Measurements from ENCODE around the gene ERRFI1.

Gene ERRFI1

DNA sequence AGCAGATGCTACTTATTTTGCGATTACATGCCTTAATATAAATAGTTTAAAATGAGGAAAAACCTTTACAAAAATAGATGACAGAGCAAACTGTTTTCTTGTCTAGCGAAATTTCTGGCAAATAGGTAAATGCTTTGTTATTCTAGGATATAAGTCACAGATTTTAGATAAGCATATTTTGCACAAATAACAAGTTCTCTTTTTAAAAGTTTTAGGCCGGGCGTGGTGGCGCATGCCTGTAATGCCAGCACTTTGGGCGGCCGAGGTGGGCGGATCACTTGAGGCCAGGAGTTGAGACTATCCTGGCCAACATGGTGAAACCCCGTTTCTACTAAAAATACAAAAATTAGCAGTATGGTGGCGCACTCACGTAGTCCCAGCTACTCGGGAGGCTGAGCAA is 20.3 kb upstream of the ERRFI1 start:
- no peak for DNase-seq (ENCODE audit: low read depth in 2 of 2, low spot score in 1 of 2)

DNA sequence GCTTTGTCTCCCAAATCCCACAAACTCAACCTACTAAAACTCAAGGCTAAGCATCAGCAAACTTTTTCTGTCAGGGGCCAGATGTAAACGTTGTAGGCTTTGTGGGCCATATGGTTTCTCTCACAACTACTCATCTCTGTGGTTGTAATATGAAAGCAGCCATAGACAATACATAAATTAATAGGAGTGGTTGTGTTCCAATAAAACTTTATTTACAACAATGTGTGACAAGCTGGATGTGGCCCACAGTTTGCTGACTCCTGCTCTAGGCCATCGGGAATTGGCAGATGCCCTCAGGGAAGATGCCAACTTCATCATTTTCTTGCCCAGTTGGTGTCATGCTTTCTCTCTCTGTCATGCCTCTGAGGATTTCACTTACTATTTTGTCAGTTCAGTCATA is 17.5 kb upstream of the ERRFI1 start:
- DNase-seq (ENCODE audit: low read depth in 2 of 2, low spot score in 1 of 2), result no peak

DNA sequence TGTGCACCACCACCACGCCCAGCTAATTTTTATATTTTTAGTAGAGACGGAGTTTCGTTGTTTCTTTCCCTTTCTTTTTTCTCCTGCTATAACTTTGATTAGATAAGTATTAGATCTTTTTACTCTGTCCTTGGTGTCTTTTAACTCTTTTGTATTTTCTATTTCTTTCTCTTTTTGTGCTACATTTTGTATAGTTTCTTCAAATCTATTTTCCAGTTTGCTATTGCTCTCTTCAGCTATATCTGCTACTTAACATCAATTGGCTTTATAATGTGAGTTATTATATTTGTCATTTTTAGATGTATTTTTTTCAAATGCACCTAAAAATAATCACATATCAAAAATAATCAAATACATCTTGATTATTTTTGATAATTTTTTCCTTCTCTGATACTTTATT is 16.0 kb upstream of the ERRFI1 start:
- DNase-seq (ENCODE audit: low read depth in 2 of 2, low spot score in 1 of 2), result no peak

DNA sequence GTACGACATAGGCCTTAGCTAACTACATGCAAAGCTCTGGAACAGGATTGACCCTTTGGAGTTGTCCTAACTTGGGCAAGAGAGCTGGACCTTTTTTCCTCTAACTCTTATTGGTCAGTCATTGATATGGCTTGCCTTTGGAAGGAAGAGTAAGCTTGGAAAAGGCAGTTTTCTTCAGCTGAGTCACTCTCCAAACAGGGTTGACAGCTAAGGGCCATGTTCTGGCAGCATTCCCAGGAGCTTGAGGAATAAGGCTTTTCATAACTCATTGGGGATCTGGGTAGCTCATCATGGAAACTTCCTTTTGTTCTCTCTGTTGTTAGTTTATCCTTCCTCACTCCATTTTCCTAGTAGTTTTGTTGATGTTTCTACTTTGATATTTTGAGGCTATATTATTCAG is 14.5 kb upstream of the ERRFI1 start:
- DNase-seq (ENCODE audit: low read depth in 2 of 2, low spot score in 1 of 2), result no peak

DNA sequence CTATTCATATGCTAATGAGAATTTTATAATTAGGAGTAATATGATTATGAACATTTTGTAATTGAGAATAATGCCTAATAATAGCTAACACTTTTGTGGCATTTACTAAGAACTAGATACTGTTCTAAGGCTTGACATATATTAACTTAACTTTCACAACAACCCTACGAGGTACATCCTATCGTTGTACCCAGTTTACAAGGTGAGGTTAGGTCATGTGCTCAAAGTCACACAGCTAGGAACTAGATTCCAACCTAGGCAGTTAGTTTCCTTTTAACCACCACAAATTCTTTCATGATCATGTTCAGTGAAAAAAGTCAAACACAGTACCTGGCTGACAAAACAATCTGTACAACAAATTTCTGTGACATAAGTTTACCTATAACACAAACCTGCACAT is 13.0 kb upstream of the ERRFI1 start:
- no peak for DNase-seq (ENCODE audit: low read depth in 2 of 2, low spot score in 1 of 2)

DNA sequence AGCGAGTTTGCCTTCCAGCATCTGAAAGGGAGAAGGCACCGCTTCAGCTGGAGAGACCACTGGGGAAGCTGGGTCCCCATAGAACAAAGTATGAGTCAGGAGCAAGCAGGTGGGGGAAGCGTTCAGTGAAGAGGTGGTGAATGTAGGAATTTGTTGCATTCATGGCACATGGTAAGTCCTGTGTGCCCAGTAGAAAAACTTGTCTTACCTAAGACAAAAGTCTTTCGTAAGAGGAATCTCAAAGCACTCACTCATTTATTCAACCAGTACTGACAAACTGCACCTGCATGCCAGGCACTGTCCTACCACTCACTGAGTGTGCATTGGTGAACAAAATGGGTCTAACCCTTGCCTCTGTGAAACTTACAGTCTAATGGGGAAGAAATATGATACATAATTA is 9.2 kb upstream of the ERRFI1 start:
- DNase-seq (ENCODE audit: low read depth in 2 of 2, low spot score in 1 of 2), result no peak

DNA sequence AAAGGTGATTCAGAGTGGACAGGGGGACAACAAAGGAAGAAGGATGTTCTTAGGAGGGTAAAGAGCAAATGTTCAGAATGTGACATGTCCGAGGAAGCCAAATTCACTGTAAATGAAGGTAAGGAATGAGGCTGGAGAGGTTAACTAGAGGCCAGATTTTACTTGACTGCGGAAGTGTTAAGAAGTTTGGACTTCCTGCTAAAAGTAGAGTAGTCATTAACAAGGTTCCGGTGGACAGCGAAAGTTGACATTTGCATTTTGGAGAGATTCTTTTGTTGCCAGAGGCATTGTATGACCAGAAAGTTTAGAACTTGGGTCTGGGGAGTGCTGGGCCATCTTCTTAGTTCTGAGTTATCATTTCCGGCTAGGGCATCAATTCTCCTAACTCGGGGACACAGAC is 7.2 kb upstream of the ERRFI1 start:
- no peak for DNase-seq (ENCODE audit: low read depth in 2 of 2, low spot score in 1 of 2)

DNA sequence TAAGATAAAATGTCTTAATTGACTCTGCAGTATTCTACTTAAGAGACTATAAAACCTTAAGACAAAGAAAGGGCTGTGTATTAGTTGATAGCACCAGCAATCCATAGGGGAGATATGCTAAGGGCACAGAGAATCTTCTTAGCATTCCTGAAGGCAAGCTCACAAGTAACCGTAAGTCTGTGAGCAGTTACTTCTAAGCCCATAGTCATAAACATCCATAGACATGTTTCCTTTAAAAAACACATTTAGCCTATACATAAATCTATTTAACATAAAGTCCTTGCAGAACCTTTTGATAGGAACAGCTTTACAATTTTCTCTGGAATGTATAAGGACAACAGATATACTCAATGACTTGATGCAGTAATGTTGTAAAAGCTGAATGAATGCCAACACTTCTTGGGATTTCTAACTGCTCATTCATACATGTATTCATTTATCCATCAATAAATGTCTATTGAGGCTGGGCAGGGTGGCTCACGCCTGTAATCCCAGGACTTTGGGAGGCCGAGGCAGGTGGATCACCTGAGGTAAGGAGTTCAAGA is 6.3 kb upstream of the ERRFI1 start:
- DNase-seq (ENCODE audit: low read depth in 2 of 2, low spot score in 1 of 2), result no peak

DNA sequence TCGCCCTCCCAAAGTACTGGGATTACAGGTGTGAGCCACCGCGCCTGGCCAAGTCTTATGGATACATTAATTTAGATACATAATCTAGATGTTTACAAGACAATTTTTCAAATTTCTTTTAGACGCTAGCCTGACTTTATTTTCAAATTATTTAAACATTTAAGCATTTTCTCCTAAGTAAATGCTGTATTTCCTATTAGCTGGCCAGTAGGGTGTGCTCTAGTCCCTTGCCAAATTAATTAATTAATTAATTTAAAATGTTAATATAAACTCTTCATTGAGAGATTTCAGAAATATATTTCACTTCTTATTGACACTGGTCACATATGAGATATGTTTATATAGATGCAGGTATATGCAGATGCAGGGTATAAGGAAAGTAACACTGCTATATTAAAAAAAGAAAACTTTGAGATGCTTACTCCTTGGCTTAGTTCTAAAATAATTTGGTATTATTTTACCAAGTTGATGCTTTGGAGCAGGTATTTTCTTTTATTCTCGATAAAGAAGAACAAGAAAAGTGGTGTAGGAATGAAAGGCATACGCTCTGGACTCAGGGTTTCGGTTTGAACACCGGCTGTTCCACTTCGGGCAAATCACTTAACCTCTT is 5.2 kb upstream of the ERRFI1 start:
- DNase-seq (ENCODE audit: low read depth in 2 of 2, low spot score in 1 of 2), result no peak

DNA sequence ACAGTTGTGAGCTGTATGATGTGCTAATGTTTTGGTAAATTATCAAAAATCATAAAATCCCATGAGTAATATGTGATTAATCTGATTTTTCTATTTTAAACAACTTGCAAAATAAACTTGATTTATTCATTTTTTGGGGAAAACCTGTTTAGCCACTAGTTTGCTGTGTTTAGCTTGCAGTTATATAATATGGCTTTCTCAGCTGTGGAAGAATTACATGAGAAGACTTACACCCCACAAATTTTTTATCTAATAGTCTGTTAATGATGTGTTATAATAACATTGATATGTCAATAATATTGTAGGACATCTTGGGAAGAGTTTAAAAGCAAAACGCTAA is 2.4 kb upstream of the ERRFI1 start:
- no peak for DNase-seq (ENCODE audit: low read depth in 2 of 2, low spot score in 1 of 2)

DNA sequence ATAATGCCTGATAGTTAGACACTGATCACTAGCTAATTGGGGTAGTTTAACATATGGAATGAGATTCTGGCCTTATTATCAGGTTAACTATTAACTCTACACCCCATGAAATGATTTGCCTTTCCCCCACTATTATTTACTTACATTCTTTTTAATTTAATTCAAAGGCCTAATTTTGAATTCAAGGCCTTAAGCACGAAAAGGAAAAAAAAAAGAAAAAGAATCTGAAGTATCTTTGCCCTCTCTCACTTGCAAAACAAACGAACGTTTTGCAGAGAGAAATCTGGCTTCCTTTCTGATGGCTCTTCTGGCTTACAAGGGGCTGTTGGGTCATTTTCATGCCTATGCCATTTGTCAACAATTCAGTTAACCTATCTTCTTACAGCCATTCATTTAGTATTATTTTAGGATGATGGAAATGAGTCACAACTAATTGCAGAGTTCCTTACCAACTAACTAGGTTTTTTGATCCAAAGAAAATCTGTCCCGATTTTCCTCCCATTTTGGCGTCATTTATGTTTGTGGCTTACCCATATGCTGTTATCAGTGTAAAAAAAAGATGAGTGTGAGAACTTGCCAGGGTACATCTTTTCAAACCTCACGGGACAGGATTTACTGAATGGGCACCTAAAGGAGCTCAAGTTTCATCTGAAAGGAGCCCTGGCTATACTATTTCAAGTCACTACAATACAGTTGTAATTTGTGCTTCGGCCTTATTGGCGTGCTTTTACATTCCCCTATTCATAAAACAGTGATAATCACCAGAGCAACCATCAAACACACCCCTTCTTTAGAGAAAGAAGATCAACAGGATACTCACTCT is 1.9 kb upstream of the ERRFI1 start:
- no peak for DNase-seq (ENCODE audit: low read depth in 2 of 2, low spot score in 1 of 2)

DNA sequence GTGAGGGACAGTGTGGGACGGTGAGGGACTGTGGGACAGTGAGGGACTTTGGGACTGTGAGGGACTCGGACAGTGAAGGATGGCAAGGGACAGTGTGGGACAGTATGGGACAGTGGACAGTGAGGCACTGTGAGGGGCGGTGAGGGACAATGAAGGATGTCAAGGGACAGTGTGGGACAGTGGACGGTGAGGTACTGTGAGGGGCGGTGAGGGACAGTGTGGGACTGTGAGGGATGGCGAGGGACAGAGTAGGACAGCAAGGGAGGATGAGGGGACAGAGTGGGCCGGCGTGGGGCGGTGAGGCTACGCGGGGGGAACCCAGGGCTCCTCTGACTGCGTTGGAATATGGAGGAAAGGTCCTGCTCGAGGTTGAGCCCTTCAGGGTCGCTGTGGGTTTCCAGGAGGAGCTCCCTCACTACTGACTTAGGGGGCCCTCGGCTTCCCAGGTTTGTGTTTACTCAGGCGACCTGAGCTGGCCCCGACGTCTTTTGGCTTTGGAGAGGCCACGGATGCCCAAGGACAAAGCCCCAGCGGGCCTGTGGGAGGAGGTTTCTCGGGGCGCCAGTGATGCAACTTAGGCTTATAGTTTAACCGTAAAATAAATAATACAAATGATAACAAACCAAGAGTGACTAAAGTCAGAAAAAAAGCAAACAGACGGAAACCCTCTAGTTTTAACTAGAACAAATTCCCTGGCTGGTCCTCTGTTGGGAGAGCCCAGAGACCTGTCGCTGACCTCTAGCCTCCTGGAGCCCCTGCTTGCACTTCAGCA is 1.1 kb upstream of the ERRFI1 start:
- DNase-seq (ENCODE audit: low read depth in 2 of 2, low spot score in 1 of 2), result no peak

DNA sequence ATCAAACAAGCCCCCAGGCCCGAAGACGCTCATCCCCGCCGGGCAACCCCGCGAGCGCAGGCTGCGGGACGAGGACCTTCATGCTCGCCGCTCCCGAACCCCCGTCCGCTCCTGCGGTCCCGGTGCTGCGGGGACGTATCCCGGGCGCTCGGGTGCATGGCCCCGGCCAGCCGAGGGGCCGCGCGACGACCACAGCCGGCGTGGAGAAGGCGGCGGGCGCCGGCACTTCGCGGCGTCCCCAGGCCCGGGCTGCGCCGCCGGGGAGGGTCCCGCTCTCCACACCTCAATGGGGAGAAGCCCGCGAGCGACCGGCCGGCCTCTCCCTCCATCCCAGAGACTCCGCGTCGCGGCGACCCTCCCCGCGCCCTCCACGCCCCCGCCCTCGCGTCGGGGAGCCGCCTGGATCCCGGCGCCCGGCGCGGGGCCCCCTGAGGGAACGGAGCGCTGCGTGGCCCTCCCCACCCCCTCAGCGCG is 401 bp downstream of the ERRFI1 start:
- DNase-seq (ENCODE audit: low read depth in 2 of 2, low spot score in 1 of 2), result no peak

DNA sequence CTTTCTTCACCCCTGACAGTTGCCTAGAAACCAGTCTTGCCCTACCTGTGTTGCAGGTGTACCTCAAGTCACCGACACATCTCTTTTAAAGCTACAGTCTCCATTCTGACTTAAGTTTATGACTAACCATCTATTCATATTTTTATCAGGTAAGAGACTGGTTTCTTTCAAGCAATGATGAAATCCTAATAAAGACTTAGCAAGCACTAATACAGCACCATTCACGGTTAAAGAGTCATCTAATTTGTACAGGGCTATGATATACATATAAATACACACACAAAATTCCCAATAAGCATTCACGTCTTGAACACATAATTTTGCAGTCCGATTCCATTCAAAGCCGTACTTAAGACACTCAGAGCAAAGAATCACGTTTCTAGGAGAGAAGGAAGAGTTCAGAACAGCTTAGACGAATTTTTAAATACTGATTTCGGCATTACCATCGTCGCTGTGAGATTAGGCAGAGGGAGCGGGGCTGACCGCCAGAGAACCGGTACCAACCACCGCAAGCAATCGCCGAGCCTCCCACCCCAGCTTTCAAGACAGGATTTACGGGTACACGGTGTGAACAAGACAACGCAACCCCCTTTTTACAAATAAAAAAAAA is 943 bp downstream of the ERRFI1 start:
- no peak for DNase-seq (ENCODE audit: low read depth in 2 of 2, low spot score in 1 of 2)

DNA sequence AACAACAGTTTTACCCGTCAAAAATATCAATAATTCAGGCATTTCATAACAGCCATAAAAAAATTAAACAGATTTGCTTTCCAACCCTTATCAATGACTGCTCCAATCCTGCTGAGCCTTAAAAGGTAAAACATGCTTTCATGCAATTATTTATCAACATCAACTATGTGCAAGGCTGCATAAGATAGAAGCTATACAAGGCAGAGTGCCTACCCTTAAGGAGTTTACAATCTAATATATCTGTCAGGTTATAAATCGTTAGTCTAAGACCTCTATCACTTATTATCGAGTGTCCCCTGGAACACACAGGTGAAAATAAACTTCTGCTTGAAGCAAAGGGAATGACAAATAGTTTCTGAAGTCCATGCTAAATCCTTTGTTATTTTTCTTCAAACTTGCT is 1.8 kb downstream of the ERRFI1 start:
- DNase-seq (ENCODE audit: low read depth in 2 of 2, low spot score in 1 of 2), result no peak

DNA sequence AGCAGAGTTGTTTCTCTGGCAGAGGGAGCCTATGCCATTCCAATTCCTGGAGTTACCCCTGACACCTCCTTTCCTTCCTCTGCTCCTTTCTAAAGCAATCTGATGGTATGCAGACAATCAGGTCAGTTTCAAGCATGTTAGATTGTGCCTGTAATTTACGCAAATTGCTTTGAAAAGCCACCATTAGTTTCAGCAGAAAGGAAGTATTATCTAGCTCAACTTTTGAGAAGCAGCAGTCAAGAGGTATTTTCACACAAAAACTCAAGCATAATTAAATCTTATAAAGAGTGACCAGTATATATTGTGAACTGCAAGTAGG is 2.2 kb downstream of the ERRFI1 start:
- DNase-seq (ENCODE audit: low read depth in 2 of 2, low spot score in 1 of 2), result no peak

DNA sequence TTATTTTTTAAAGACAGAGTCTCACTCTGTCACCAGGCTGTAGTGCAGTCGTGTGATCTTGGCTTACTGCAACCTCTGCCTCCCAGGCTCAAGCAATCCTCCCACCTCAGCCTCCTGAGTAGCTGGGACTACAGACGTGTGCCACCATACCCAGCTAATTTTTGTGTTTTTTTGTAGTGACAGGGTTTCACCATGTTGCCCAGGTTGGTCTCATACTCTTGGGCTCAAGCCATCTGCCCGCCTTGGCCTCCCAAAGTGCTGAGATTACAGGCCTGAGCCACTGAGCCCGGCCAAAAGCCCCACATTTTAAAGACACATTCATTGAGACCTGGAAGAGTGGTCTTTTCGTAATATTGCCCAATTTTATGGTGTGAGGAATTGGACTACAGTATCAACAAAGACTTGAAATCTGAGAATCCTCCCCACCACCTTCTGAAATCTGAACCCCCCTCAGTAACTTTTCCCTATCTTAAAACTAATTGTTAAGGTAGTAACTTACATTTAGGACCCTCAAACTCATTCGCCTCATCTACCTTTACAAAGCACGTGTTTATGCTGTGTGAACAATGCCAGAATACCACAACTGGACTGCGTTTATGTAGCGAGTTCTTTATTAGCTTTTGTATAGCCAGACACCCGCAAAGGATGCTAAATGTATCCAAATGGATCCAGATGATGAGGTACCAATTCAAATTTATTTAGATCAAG is 2.7 kb downstream of the ERRFI1 start:
- no peak for DNase-seq (ENCODE audit: low read depth in 2 of 2, low spot score in 1 of 2)

DNA sequence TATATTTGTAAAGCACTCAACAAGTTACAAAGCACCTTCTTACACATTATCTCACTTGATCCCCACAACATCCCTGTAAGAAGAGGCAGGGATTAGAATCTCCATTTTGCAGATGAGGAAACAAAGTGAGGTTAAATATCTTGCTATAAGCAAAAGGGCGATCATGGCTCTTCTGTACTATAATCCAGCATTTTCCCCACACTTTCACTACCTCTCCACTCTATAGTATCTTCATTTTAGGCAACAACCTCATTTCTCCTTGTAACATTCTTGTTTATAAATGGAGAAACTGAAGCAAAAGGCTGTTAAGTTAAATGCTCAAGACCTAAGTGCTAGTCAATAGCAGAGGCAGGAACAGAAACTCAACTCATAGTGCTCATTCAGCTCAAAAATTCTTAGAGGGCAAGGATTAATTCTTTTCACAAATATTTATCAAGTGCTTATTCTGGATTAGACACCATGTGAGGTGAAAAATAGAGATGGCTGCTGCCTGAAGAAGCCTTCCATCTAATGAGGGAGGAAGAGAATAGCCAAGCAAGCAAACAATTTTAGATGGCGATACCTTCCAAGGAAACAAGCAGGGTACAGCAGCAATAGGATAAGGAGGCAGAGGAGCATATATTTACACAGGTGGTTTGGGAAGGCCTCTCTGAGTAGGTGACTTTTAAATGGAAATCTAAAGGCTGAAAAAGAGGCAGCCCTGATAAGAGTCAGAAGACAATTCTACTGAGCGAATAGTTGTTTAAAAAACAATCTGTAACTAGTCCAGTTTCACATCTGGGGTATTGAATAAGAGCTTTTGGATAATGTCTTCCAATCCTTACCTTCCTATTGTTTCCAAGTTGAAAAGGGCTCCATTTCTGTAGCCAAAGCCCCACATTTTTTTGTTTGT is 3.5 kb downstream of the ERRFI1 start:
- DNase-seq (ENCODE audit: low read depth in 2 of 2, low spot score in 1 of 2), result no peak

DNA sequence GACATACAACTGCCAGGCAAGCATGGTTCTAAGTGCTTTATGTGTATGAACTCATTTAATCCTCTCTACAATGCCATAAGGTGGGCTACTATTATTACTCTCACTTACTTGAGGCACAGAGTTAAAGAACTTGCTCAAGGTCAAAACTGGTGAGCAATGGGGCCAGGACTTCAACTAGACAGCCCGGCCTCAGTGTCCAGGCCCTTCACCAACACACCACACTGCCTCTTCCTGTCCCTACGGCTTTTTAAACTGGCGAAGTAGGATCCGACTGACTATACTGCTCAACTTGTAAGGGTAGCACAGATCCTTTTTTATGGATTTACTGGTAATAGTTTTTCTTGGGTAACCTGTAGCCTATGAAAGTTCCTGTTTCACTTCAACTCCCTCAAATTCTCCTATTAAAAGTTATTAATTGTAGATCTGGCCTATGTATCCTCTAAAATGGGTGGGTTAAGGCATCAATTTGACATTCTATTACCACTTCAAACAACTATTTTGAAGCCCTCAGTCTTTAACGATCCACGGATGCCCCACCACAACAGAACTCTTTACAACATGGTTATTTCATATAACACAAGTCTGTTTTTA is 4.3 kb downstream of the ERRFI1 start:
- no peak for DNase-seq (ENCODE audit: low read depth in 2 of 2, low spot score in 1 of 2)

DNA sequence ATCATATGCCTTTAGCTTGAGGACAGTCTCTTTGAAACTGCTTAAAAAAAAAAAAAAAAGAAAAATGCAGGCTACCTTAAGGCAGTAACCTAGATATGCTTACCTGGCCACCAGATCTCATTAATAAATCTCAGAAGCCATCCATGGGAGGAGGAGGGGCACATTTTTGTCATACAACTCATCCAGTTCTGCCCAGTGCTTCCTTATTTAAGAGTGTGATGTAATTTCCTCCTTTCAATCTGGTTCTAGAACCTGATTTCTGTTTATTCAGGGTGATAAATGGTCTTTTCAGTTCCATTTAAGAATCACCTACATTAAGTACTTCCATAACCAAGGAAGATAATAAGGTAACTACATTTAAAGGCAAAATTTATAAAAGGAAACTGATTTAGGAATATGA is 6.1 kb downstream of the ERRFI1 start:
- no peak for DNase-seq (ENCODE audit: low read depth in 2 of 2, low spot score in 1 of 2)
